Astrocyte of the spinal cord (primary cell): Measurements from ENCODE around the gene IST1.

Experiments used
- DNase-seq: peaks from one replicate; pipeline ENCODE4 v3.0.0; 2011; ENCODE audit warnings: low read depth, low spot score
- H3K4me3 ChIP-seq: 2 replicates; pipeline ENCODE4 v1.5.1; 2011; ENCODE audit warnings: low read depth, mild to moderate bottlenecking, low read length, moderate library complexity
- in situ Hi-C: cut with HindIII; loops from 2 replicates; pipeline ENCODE4 v1.10.0; 2017; ENCODE audit warnings: low sequenced_read_pairs
- TF ChIP-seq, protein P1 (sequence below): IDR thresholded peaks from 2 replicates; pipeline ENCODE4 v1.5.1; 2012; ENCODE audit warnings: low read depth, mild to moderate bottlenecking, low read length, inconsistent platforms

IST1 gene

DNA sequence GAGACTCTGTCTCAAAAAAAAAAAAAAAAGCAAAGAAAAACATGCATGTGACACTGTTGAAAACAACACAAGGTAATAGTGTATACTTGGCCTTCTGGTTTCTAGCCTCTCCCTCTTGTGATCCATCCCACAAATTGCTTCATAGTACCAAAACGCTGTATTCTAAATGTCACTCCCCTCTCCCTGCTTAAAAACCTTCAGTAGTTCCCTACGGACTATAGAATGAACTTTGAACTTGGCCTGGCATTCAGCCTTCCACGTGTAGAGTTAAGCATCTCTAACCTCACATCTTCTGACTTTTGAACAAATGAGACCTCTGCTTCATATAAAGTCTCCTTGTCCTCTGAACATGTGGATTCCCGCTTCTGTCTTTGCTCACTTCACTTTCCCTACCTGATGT lies 16.4 kb upstream of the IST1 start:
- H3K4me3 ChIP-seq: no peak overlapping the region
- in situ Hi-C loops: no loop called here
- DNase-seq: no peak
- TF ChIP-seq, protein P1, sequence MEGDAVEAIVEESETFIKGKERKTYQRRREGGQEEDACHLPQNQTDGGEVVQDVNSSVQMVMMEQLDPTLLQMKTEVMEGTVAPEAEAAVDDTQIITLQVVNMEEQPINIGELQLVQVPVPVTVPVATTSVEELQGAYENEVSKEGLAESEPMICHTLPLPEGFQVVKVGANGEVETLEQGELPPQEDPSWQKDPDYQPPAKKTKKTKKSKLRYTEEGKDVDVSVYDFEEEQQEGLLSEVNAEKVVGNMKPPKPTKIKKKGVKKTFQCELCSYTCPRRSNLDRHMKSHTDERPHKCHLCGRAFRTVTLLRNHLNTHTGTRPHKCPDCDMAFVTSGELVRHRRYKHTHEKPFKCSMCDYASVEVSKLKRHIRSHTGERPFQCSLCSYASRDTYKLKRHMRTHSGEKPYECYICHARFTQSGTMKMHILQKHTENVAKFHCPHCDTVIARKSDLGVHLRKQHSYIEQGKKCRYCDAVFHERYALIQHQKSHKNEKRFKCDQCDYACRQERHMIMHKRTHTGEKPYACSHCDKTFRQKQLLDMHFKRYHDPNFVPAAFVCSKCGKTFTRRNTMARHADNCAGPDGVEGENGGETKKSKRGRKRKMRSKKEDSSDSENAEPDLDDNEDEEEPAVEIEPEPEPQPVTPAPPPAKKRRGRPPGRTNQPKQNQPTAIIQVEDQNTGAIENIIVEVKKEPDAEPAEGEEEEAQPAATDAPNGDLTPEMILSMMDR: no peak

DNA sequence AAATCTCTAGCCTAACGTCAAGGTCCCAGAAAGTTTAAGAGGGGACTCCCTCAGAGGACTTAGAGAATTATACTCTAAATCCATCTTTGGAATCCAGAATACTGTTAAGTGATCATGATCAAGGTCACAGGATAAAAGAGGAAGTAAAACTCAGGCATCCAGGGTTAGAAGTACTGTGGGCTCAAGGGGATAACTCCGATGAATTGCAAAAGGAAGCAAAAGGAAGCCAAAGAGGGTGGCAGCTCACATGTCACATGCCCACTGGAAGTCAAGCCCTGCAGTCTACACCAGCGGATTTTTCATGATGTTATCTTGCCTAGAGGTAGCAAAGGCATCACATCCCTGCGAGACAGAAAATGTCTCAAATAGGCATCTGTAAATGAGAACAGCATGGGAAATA lies 15.2 kb upstream of the IST1 start:
- TF ChIP-seq, protein P1: no peak
- no peak for DNase-seq
- no peak overlapping the region for H3K4me3 ChIP-seq
- in situ Hi-C loops: no loop called here

DNA sequence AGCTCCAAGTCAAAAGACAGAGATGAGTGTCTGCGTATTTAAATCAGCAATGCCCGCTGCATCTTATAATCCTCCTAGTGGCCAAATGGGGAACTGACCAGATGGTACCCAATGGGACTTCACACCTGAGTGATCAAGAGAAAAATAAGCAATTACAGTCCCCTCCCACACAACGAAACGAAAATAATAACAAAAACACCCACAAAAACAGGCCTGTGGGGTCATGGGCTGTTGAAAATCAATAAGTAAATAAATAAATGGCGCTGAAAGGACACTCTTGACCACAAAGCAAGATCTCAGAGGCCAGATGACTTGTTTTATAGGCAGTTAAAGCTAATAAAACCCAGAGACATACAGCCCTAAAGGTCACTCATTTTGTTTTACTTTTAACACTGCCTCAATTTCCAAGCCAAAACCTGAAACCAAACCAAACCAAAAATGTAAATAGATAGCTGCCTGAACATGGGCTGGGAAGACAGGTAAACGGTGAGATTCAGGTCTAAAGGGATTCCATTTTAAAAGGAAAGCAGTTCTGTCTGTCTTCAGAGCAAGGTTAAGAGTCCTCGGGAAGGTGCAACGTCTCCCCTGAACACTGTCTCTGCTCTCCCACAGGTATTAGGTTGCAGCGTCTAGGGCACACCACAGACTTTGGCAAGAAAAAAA lies 12.7 kb upstream of the IST1 start:
- DNase-seq: peak; percentile 79
- TF ChIP-seq, protein P1: peak; percentile 91
- H3K4me3 ChIP-seq: peak overlapping the region; percentile 72
- in situ Hi-C loops: no loop called here

DNA sequence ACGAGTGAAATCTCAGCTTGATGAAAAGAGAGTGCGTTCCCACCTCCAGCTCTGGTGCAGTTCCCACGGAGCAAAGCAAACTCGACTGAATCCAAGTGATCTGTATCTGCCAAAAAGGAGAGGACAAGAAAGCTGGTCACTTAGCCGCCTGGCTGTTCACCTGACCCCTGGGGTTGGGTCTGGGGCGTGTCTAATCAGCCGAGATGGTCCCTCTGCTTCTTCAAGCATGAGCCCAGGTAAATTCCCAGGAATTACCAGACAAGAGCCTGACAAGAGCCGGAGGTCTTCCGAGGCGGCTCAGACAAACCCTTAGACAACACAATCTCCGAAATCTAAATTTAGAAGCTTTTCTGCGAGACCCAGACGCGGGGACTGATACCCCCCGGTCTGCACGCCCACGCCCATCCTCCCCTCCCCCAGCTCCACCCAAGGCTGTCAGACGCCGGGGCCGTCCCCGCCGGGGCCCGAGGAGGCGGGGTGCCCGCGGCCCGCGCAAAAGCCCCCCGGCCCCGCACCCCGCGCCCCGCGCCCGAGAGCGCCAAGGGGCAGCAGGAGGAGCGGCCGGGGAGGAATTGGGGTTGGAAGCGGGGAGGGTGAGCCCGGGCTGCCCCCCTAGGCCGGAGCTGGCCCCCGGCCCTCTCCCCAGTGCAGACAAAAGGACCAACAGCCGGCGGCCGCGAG lies 12.0 kb upstream of the IST1 start:
- in situ Hi-C loops: no loop called here
- peak overlapping the region; percentile 72 for H3K4me3 ChIP-seq
- DNase-seq: peak; percentile 8
- TF ChIP-seq, protein P1: peak; percentile 45

DNA sequence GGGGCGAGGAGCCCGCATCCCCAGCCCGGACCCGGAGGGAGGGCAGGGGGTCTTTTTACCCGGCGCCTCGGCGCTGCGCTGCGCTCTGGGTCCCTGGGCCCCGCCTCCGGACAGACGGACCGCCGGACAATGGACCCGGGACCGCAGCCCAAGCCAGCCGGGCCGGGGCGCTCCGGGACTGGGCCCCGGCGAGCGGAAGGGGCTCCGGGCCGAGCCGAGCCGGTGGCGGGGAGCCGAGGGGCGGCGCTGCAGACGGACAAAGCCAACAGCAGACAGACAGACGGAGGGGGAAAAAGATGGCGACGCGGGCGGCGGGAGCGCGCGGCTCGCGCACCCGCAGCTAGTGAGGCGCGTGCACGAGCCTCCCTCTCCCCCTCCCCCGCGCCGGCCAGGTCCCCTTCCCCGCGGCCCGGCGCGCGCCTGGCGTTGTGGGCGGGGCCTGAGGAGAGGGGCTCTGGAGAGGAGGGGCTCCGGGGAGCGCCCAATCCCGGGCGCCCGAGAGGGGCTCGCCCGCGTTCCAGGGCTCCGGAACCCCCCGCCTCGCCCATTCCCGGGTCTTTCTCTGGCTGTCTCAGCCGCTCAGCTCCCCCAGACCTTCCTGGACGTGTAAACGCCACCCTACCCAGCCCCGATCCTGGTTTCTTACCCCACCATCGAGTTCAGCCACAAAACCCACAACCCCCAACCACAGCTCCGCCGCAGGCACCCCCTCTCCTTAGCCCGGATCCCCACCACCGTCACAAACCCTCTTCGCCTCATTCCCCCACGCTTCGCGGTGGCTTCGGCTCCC lies 11.3 kb upstream of the IST1 start, which contains the start of gene ZNF821:
Gene ZNF821 (minus strand): TSS at position 334 of the 790 bp plus-strand sequence. CDS start 4,236 bp downstream, outside the sequence.
- TF ChIP-seq, protein P1: no peak
- peak; percentile 70 for DNase-seq
- peak within 1 kb of the TSS; percentile 72 for H3K4me3 ChIP-seq
- in situ Hi-C loops: no loop called here

DNA sequence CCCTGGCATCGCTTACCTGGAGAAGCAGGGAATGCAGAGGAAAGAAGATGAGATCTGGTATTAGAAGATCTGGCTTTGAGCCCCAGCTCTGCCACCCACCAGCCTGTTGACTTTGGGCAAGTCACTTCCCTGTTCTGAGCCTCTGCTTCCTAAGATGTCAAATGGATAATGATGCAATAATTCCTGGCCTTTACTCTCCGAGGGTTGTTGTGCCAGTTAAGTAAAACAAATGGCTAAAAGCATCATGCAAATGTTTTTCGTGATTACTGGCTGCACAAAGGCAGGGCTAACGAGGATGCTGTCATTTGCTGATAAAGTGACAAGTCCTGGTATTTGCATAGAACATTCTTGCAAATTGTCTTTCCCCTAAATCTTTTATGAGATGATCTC lies 10.1 kb upstream of the IST1 start:
- no peak for DNase-seq
- in situ Hi-C loops: no loop called here
- TF ChIP-seq, protein P1: no peak
- no peak overlapping the region for H3K4me3 ChIP-seq
